A673 (cell line): Measurements from ENCODE around the gene CFAP221. TPM values are rescaled to one million over a fixed set of nuclear protein-coding genes. Genes with fewer than 3 reads are reported as not detected.

Experiments used
- BruUV-seq: library from RNA; stranded (reverse); fragments of 400-500 nt; replicated peaks from 2 replicates; lab custom pipeline; 2021; lab: Mats Ljungman, UMichigan
- CTCF ChIA-PET: fragments of 300-600 bp; sonication (Branson Sonifier 250); formaldehyde crosslinking; loops from one replicate; lab custom pipeline; 2022; ENCODE audit warnings: antibody characterized with exemption; lab: Charles Lee
- POLR2A ChIA-PET: fragments of 300-600 bp; sonication (Branson Sonifier 250); formaldehyde crosslinking; loops from one replicate; lab custom pipeline; 2022; ENCODE audit warnings: antibody characterized with exemption; ENCODE audit not compliant: low non-redundant PET; lab: Charles Lee
- DNase-seq: peaks from one replicate; pipeline ENCODE4 v3.0.0-alpha.2; 2015; ENCODE audit warnings: low spot score
- H3K27ac ChIP-seq: fragments of 200-600 bp; sonication (generic); 2 replicates; pipeline ENCODE4 v1.5.1; 2016; ENCODE audit warnings: mixed run types, low read depth, mild to moderate bottlenecking, mixed read lengths, antibody characterized with exemption, low read length; ENCODE audit not compliant: poor library complexity, severe bottlenecking
- H3K27me3 ChIP-seq: fragments of 200-600 bp; sonication (generic); replicated peaks from 2 replicates; pipeline ENCODE4 v1.6.1; 2017; ENCODE audit warnings: mixed run types, low read depth, mild to moderate bottlenecking, mixed read lengths, antibody characterized with exemption, low read length; ENCODE audit not compliant: insufficient read depth, poor library complexity
- H3K36me3 ChIP-seq: fragments of 200-600 bp; sonication (generic); 2 replicates; pipeline ENCODE4 v1.6.1; 2016; ENCODE audit warnings: mixed run types, mild to moderate bottlenecking, mixed read lengths, antibody characterized with exemption, low read length; ENCODE audit not compliant: insufficient read depth, poor library complexity, severe bottlenecking
- H3K4me1 ChIP-seq: fragments of 200-600 bp; sonication (generic); 2 replicates; pipeline ENCODE4 v1.6.1; 2017; ENCODE audit warnings: mixed run types, mild to moderate bottlenecking, mixed read lengths, antibody characterized with exemption, low read length; ENCODE audit not compliant: insufficient read depth, poor library complexity, severe bottlenecking
- H3K4me3 ChIP-seq: fragments of 200-600 bp; sonication (generic); 2 replicates; pipeline ENCODE4 v1.5.1; 2016; ENCODE audit warnings: low read depth, mixed run types, mild to moderate bottlenecking, mixed read lengths, low read length; ENCODE audit not compliant: poor library complexity, severe bottlenecking
- H3K9me3 ChIP-seq: fragments of 200-600 bp; sonication (generic); 2 replicates; pipeline ENCODE4 v1.6.1; 2016; ENCODE audit warnings: mixed run types, low read depth, mild to moderate bottlenecking, mixed read lengths, antibody characterized with exemption, low read length; ENCODE audit not compliant: poor library complexity, severe bottlenecking
- CTCF ChIP-seq: fragments of 300-800, 200-600 bp; sonication (generic); conservative IDR thresholded peaks from 2 replicates; pipeline ENCODE4 v1.5.1; 2017; ENCODE audit warnings: low read depth, mild to moderate bottlenecking, antibody characterized with exemption, low read length, moderate library complexity, mixed read lengths
- EZH2 ChIP-seq: fragments of 200-600 bp; sonication (generic); IDR thresholded peaks from 2 replicates; pipeline ENCODE4 v1.6.1; 2017; ENCODE audit warnings: borderline replicate concordance, low read depth, mild to moderate bottlenecking, mixed read lengths, antibody characterized with exemption, low read length; ENCODE audit not compliant: poor library complexity, severe bottlenecking
- intact Hi-C: fragments of 100-400 bp; cut with micrococcal nuclease; formaldehyde crosslinking; loops from one replicate; pipeline ENCODE4 v1.10.0; 2022; ENCODE audit not compliant: unreplicated experiment
- total RNA-seq: library from RNA; stranded (reverse); gene quantifications from 2 replicates; pipeline ENCODE4 v1.2.3, GENCODE V29; 2021

CFAP221 gene
- total RNA-seq, 1 experiment from 2014 or later: 1.5 TPM

- CTCF ChIA-PET: no interaction called here
- BruUV-seq: no TSS peak
- intact Hi-C loops: no loop called here
These were observed 13.0 kb upstream of the CFAP221 start for GRCh38 chr2:119531292-119531691.

GRCh38 chr2:119533560-119533959 is 10.7 kb upstream of the CFAP221 start:
- ChIA-PET CTCF (no interaction called here), POLR2A (no interaction called here)
- Histone ChIP-seq H3K27ac (no peak overlapping the region), H3K9me3 (peaks cover 19% of the 10 kb centered on the region), H3K27me3 (no peaks in the 10 kb centered on the region), H3K4me3 (no peak overlapping the region), H3K36me3 (no peaks in the 10 kb centered on the region), H3K4me1 (peaks cover 13% of the 10 kb centered on the region)
- BruUV-seq: no TSS peak
- intact Hi-C loops: no loop called here
- no peak for TF ChIP-seq EZH2
- no peak for DNase-seq

More at GRCh38 chr2:119531292-119531691, 13.0 kb upstream of the CFAP221 start:
- POLR2A ChIA-PET: no interaction called here
- Histone ChIP-seq H3K4me3 (no peak overlapping the region), H3K27me3 (no peaks in the 10 kb centered on the region), H3K4me1 (peaks cover 29% of the 10 kb centered on the region), H3K36me3 (no peaks in the 10 kb centered on the region), H3K9me3 (peaks cover 19% of the 10 kb centered on the region), H3K27ac (no peak overlapping the region)
- TF ChIP-seq EZH2 (no peak), CTCF (peak; percentile 50)
- peak; percentile 70 for DNase-seq

GRCh38 chr2:119536211-119536610 is 8.0 kb upstream of the CFAP221 start:
- POLR2A ChIA-PET: interaction anchor here (0.6 kb wide), 1 partner anchor 19 kb away, joined by 3 read pairs; no protein-coding TSS in a partner anchor
- Histone ChIP-seq H3K27me3 (no peaks in the 10 kb centered on the region), H3K9me3 (peaks cover 19% of the 10 kb centered on the region), H3K4me3 (no peak overlapping the region), H3K27ac (no peak overlapping the region), H3K4me1 (peaks cover 13% of the 10 kb centered on the region), H3K36me3 (no peaks in the 10 kb centered on the region)
- no TSS peak for BruUV-seq
- TF ChIP-seq EZH2 (no peak), CTCF (no peak)
- intact Hi-C loops: no loop called here
- peak; percentile 44 for DNase-seq
- CTCF ChIA-PET: interaction anchor here (0.9 kb wide), 1 partner anchor 19 kb away, joined by 3 read pairs; no protein-coding TSS in a partner anchor

- H3K27me3 ChIP-seq: no peaks in the 10 kb centered on the region
- H3K4me1 ChIP-seq: peaks cover 13% of the 10 kb centered on the region
- peaks cover 19% of the 10 kb centered on the region for H3K9me3 ChIP-seq
- ChIA-PET POLR2A (interaction anchor here (0.5 kb wide), 1 partner anchor 749 kb away, joined by 5 read pairs; no protein-coding TSS in a partner anchor), CTCF (interaction anchor here (0.9 kb wide), 1 partner anchor 20 kb away, joined by 3 read pairs; no protein-coding TSS in a partner anchor)
- no peak for TF ChIP-seq EZH2
- TF ChIP-seq CTCF: no peak
- DNase-seq: no peak
- no peaks in the 10 kb centered on the region for H3K36me3 ChIP-seq
- no TSS peak for BruUV-seq
- H3K27ac ChIP-seq: no peak overlapping the region
- H3K4me3 ChIP-seq: no peak overlapping the region
- intact Hi-C loops: no loop called here
These were observed 7.5 kb upstream of the CFAP221 start for GRCh38 chr2:119536707-119537106.
